LHCN-M2 (cell line): ENCODE measurements around the gene TRIB2. TPM values are rescaled to one million over a fixed set of nuclear protein-coding genes. Genes with fewer than 3 reads are reported as not detected.
A peak's percentile ranks its signal among the peaks of the same experiment; 100 is the strongest.

ENCODE experiments used
- DNase-seq: peaks from one replicate; pipeline ENCODE4 v3.0.0-alpha.2; 2012; ENCODE audit warnings: low read depth
- total RNA-seq: library from RNA; depleted of rRNA; stranded (reverse); fragments of >200 nt; gene quantifications from 2 replicates; pipeline ENCODE4 v1.2.3, GENCODE V29; 2014

TRIB2 gene
- total RNA-seq, 1 experiment from 2014 or later = 15.6 TPM

DNA sequence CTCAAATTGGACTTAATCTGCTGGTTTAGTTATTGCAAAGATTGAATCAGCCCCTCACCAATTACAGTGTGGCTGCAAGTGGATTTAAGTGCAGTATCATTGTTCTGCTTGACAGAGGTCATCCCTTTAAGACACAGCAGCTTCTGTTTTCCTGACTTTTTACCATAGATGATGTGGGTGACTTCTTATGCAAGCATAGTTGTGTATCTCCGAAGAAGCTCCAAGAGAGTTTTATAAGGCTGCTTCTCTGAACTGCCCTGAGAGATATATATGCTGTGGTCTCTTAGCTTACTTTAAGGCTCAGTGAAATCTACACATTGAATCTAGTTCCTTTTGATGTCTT, 3.5 kb downstream of the TRIB2 start:
- no peak for DNase-seq

DNA sequence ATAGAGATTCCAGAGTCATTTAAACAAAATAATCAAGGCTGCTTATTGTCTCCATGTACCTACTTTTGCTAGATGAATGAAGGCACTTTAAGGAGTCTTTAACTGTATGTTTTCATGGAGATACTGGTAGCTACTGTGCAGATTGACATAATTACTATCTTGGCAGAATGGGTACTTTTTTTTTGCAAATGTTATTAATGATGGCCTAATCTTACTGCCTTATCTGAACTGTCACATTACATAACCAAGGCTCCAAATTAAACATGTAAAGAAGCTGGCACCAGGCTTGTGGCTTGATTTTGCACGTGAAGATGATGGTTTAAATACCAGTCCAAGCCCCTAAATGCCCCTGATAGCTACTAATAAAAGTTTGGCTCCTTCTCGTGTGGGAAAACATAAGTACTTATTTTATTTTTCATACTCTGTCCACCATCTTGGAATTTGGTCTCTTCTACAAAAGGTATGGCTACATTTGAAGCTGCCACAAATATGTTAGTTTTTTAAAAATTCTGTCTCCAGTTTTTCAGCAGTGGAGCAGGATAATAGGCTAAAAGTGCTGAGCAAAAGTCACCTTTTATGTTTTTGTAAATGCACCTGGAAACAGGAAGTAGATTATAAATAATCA, 4.1 kb downstream of the TRIB2 start:
- DNase-seq = no peak

DNA sequence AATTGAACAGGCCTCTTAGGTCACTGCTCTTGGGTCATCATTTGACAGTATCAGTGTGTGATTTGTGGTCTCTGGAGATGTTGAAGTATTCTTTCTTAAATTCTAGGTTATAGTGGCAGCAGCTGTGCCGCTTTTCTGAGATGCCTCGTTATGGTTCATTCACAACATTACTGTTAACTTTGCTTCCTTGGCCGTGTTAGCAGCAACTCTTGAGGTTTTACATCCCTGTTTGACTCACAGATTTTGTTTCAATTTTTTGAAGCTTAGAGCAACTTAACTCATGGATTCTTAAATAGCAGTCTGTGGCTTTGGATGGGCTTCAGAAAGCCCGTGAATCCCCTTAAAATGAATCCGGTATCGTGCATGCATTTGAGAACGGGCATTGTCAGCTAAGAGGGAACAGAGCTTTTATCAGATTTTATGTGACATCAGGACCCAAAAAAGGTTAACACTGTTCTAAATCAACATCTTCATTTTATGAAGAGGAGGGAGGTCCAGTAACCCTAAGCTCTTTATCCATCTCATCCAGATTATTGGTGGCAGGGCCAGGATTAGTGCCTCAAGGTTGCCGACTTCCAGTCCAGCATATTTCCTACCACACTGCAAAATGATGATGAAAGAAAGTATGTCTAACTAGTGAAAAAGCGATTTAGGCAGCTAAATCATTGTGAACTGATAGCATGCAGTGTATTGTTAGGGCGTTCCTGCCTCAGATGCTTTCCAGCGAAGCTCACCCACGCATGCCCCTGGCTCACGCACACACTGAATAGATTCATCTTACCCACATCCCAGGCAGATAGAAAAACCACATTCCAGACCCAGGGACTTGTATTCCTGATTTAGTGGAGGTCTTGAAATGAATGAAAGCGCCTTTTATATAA, 5.1 kb downstream of the TRIB2 start:
- DNase-seq = peak; percentile 57

DNA sequence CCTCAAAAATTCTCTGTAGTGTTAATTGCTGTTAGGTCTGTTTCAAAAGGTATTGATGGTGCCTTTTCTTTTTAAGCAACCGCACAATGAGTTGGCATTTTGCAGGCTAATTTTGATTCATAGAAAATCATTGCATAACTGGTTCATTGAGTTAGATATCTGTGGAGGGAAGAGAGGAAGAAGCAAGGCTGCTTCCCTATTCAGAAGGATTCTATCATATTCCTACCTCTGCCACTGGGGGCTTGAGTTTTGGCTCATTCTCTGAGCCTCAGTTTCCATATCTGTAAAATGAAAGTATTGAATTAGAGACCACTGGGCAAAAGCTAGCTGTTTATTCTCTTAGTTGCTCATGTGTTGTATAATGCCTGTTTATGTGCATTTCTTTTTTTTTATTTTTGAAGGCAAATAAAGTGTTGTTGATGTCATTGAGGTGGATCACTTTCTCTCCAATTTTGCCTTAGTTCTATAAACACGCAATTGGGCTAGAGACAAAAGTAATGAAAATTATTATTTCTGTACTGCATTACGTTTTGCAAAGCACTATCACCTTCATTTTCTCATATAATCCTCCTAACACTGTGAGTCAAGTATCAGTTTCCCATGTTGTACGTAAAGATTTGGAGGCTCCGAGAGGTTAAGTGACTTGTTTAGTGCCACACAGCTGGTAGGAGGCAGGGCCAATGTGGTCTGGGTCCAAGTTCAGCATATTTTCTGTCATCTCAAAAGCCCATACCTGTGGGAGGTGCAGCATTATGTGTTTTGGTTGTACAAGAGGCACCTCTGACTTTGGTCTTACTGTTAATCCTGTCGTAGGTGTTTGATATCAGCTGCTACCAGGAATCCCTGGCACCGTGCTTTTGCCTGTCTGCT, 5.9 kb downstream of the TRIB2 start:
- no peak for DNase-seq

DNA sequence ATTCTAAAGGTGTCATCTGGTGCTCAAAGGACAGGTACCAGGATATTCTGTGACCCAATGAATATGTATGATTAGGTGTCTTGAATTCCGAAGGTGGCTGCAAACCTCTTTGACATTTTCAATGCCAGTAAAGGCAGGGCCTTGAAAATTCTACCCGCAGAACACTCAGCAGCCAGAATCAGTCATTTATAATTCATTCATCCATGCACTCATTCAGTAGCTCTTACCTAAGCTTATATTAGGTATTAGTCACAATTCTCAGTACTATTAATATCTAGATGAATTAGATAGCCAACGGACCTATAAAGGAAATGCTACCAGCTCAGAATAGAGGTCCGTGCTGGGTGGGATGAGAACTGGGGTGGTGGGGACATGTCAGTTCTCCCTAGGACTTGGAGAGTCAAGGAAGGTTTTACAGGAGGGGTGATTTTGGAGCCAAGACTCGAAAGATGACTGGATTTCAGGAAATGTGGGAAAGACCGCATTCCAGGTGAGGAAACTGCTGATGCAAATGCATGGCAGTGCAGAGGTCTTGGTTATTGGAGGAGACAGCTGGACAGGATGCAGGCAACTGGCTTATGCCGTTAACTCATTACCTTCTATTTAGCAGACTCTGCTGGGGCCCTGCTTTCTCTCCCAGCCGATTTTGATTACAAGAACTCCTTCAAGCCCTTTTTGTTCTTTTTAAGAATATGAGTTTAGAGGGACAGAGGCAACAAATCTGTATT, 7.2 kb downstream of the TRIB2 start:
- no peak for DNase-seq

DNA sequence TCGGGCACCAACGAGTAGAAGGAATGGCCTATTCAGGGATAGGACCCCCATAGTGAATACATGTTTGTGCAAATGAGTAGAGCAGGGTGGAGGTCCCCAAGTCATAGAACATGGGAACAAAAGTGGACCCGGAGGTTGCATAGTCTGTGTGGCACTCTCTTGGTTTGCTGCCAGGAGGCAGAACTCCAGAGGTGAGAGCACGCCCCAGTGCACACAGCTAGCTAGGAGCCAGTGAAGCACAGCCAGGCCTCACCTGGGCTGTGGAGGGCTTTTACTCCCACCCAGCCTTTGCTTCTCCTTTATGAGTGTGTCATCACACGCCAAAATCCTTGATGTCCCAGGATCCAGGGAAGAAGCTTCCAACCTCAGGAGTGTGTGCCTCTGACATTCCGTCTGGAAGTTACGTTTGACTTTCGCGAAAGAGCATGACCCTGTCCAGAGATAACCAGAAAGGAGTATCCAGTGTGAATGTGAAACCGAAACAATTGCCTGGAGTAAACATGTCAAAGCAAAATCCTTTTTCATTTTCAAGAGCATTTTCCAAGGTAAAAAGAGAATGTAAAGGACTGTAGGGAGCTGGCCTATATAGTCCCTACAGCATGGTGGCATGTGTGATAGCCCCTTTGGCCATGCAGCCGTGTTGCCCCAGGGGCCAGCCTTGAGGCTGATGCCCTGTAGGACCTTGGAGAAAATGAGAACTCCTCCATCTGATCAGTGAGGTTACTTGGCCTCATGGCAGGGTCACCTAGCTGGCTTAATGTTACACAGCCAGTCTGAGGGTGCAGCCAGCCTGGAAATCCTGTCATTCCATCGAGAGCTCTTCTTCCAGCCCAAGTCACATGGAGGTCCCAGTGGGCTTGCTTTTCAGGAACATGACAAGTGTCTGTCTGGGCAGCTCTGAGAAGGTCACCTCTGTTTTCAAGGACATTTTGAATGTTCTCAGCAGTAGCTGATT, 8.8 kb downstream of the TRIB2 start:
- DNase-seq = no peak

DNA sequence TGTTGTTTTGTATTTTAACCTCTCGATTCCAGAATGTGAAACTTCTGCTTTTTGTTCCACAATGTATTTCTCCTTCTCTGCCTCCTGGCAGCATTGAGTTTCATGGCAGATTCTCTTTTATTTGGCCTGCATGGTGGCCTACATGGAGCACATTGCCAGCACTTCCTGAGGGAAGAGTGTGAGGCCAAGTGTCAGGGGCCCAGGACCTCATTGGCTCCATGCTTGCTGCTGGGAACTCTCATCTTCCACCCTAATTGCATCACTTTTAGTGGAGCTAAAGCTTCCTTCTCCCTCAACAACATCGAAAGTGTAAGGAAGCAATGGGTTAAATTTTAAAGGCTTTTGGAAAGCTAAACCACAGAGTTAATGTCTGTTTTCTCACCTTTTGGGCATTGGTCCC, 9.5 kb downstream of the TRIB2 start:
- no peak for DNase-seq

DNA sequence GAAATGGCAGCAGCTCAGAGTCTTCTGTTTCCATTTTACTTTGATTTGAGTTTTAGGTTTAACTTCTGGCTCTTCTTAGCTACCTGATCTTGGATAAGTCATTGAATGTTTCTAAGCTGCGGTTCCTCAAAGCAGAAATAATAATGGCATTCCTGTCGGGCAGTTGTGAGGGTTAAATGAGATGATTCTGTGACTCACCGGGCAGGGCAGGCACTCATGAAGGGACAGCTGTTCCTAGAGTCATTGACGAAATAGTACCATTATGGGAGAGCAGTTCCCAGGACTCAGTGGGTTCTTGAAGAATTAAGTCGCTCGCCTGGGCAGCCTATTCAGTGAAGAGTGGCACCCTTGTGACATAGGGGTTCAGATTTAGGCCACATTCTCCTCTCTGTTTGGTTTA, 10.3 kb downstream of the TRIB2 start:
- DNase-seq = peak; percentile 92

DNA sequence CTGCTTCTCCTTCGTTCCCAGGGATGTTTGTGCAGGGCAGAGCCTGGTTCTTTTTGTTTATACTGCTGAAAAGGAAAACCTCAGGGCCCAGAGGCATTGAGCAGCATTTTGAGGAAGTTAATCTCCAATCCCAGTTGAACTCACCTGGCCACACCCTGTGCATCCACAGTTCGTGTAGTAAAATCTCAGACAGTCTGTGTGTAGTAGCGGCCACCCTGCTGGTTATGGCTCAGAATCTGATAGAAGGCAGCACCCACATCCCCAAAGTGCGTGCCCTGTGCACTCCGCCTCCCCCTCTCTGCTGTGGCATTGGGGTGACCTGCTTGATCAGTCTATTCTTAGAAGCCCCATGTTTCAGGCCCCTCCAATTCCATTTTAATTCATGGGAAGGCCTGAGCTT, 10.9 kb downstream of the TRIB2 start:
- no peak for DNase-seq

DNA sequence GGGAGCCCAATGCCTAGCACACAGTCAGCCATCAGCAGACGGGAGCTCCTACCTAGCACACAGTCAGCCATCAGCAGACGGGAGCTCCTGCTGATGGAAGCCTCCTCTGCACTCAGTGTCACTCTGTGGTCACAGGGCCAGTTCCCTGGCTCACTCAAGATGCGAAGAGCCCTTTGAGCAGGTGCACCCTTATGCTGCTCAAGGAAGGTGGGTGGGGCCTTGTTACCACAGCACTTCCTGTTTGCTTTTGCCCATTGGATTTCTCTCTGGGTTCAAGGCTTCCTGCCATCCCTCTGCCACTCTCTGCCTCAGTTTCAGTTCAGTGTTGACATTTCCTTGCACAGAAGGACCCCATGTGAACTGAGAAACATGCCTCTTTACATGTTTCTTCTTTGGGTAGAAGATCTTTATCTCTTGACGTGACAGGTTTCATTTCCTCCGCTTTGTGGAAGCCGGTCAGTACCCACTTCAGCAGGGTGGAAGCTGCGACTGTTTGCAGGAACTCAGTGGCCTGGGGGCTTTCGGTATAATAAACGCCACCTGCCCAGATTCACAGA, 11.6 kb downstream of the TRIB2 start:
- DNase-seq = no peak

DNA sequence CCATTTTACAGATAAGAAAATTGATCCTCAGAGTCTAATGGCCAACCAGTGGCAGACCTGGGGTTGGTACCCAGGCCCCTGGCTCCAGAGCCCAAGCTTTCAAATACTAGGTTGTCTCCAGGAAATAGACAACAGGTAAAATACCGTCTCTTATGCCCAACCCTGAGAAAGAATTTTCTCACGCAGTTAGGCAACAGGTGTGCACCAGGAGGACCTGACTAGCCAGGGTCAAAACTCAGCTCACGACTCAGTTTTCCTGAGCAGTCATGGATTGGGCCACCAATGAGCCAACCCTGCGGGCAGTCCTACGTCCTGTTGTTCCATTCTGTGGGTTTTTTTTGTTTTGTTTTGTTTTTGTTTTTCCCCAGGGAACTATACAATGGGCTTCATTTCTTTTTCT, 13.5 kb downstream of the TRIB2 start:
- peak; percentile 14 for DNase-seq

DNA sequence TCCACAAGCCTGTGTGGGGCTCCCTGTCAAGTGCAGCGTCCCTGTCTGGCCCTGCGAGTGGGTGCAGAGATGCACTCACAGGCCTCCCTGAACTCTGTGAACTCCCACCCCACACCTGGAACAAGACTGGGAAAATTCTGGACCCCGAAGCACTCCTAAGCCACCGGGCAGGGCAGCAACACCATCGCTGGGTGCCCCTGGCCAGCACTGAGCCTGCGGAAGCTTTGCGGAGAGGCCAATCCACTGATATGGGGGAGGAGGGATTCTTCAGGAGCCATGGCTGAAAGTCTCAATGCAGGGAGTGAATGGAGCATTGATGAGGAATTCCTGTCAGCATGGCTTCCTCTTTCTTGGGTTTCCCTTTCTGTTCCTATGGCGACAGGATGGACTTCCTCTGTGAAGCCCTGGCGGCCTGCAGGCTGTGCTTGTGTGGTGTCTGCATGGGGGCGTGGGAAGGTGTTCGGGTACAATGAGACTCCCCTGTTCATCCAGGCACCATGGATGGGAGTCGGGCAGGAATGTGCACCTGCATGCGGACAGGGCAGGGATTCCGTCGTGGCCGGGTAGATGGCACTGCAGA, 15.1 kb downstream of the TRIB2 start:
- DNase-seq = no peak

DNA sequence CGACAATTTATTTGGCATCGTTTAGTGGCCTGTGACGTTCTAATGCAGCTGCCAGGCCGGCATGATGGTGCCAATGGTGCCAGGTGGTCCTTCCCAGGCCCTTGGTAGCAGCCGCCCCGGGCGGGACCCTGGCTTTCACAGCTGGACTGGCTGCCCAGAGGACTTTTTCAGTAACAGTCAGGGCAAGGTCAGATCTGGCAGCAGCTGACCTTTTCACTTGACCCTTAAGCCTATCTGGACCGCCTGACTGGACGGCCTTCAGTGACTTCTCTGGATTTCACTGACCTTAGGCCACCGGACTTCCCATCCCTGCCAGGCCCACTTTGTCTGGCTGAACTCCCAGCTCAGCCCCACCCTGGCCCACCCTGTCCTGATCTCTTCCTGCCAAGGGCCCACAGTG, 15.9 kb downstream of the TRIB2 start:
- no peak for DNase-seq

DNA sequence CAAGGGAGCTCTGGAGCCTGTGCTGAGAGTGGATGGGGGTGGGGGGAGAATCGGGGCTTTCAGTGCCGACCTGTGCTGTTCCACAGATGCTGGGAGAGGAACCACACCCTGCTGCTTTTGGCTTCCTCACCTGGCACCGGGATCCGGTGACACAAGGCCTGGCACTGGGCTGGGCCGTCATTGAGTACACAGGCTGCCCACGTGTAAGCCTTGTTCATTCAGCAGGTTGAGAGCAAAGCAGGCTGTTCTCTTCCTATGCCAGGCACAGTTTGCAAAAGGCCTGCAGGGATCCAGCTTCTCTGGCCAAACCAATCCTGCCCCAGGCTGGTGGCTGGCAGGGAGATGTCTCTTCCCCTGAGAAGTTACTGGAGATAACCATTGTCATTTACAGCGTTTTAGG, 17.1 kb downstream of the TRIB2 start:
- DNase-seq = no peak

DNA sequence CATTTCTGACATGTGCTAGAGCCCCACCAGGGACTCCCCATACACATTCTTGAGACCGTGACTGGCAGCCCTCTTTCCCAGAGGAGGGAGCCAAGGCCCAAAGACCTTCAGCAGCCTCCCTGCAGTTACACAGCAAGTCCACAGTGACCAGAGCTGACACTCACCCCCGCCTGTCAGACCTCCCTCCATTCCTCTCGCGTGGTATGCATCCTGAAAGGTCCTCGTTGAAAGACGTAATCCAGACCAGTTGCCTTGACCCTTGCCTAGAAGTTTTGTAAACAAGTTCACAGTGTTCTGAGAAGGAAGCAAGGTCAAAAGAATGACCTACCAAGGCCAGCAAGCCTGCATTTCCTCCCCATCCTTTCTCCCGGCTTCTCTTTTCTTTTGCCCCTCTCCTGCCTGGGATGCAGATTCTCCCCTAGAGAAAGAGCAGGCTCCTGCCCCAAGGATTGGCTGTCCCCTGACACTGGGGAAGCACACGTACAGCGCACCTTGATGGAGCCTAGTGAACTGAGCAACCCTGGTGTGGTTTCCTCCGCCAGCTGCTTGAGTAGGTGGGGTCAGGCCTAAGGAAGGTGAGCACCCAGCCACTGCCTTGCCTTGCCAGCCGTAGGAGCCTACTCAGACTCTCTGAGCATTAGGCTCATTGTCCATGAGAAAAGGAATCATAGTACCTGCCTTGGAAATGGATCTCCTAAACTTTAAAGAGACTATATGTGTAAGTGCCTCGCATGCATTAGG, 18.3 kb downstream of the TRIB2 start:
- no peak for DNase-seq

DNA sequence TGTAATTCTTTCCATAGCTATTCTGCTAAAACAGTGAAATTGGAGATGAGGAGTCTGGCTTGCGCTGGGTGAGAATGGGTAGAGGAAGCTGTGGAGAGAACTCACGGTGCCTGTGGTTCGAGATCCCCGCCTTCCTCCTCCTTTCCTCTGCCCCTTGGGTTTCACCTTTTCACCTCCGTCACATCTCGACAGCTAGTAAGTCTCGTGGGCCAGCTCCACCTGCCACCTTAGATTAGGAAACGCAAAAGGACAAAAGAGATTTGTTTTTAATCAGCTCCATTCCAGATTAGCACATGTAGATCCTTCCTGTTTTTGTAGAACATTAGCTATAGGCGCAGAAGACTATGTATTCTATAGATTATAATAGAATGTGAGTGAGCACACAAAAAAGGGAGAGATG, 20.6 kb downstream of the TRIB2 start:
- DNase-seq = no peak

DNA sequence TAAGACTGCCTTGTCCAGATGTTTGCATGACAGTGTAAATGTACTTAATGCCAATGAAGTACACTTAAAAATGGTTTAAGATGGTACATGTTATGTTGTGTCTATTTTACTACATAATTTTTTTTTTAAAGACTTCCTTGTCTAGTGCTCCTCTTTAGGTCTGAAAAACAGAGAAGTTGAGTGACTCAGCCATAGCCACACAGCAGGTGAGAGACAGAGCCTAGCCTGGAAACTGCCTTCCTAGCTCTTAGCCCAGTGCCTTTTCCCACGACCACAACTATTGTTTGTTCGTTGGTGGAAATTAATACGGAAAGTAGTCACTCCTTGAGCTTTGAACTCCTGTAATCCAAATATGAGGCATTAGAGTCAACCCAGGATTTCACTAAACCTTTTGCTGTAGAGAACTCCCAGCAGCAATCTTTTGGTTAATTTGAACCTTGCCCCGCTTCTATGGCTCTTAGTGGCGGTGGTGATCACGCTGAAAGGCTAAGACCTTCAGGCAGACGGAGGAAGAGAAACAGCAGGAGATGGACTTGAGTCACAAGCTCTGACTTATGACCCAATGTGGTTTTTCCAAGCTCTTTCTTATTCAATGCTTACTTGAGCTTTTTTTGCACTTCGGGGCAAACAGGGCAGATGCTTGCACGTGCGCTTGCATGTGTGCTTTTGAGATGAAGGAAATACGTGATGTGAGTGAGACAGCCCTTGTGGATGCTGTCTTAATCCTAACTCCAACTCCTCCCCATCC, 21.2 kb downstream of the TRIB2 start:
- peak; percentile 23 for DNase-seq

DNA sequence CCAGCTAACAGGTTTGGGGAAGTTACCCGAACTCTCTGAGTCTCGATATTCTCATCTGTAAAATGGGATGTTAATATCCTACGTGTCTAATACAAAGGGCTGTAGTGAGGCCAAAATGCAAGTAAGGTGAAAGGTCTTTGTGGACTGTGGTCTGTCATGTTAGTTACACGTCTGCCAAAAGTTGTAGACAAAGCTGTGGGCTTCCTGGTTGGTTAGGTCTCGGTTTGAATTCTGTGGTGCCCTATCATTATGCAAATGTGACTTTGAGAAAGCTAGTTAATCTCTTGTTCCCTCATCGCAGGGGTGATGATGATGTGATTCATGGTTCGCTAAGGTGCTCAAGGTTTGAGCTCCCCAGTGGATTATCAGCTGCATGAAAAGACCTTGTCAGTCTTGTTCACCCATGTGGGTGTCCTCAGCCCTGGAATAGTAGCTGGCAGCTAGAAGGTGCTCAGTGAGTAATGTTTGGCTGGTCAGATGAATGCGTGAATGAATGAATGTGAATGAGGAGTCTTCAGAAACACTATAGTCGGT, 23.1 kb downstream of the TRIB2 start:
- no peak for DNase-seq
